ENCODE results near the gene OTOP2.
A peak's percentile ranks its signal among the peaks of the same experiment; 100 is the strongest.

Gene OTOP2

GRCh38 chr17:74922694-74923537, 1.2 kb upstream of the OTOP2 start, which contains the start of gene USH1G:
Gene USH1G (minus strand): TSS chr17:74923255. CDS start chr17:74923073, 182 bp downstream.
- TF ChIP-seq POU2F2 (IDR thresholded peaks at IDR 0.05; ENCODE audit: low read depth, low read length): no peak
- TF ChIP-seq PAX5 (IDR thresholded peaks at IDR 0.05; ENCODE audit: insufficient read depth, low read length, severe bottlenecking): no peak
- TF ChIP-seq POLR2A (IDR thresholded peaks at IDR 0.05; ENCODE audit: low read depth, low read length): no peak
- no peak for TF ChIP-seq TAF1 (IDR thresholded peaks at IDR 0.05; ENCODE audit: low read depth, low read length)
- TF ChIP-seq SPI1 (IDR thresholded peaks at IDR 0.05; ENCODE audit: low read depth, low read length): no peak
- no peak for TF ChIP-seq POLR2AphosphoS5 (IDR thresholded peaks at IDR 0.05; ENCODE audit: low read depth, low read length)
- no peak for FAIRE-seq
- peak; percentile 72 for DNase-seq (ENCODE audit: insufficient read length, low spot score)

GRCh38 chr17:74923538-74924249, 379 bp upstream of the OTOP2 start:
- peak; percentile 75 for FAIRE-seq
- TF ChIP-seq POU2F2 (IDR thresholded peaks at IDR 0.05; ENCODE audit: low read depth, low read length) (no peak), SPI1 (IDR thresholded peaks at IDR 0.05; ENCODE audit: low read depth, low read length) (no peak), PAX5 (IDR thresholded peaks at IDR 0.05; ENCODE audit: insufficient read depth, low read length, severe bottlenecking) (no peak), TAF1 (IDR thresholded peaks at IDR 0.05; ENCODE audit: low read depth, low read length) (no peak), POLR2A (IDR thresholded peaks at IDR 0.05; ENCODE audit: low read depth, low read length) (no peak), POLR2AphosphoS5 (IDR thresholded peaks at IDR 0.05; ENCODE audit: low read depth, low read length) (no peak)
- DNase-seq (ENCODE audit: insufficient read length, low spot score): peak; percentile 94

GRCh38 chr17:74925242-74925641, 1.2 kb downstream of the OTOP2 start:
- FAIRE-seq: no peak

GRCh38 chr17:74928786-74929185, 4.7 kb downstream of the OTOP2 start:
- DNase-seq (ENCODE audit: insufficient read length, low spot score): no peak
- no peak for FAIRE-seq
- TF ChIP-seq POU2F2 (IDR thresholded peaks at IDR 0.05; ENCODE audit: low read depth, low read length) (no peak), POLR2A (IDR thresholded peaks at IDR 0.05; ENCODE audit: low read depth, low read length) (no peak), SPI1 (IDR thresholded peaks at IDR 0.05; ENCODE audit: low read depth, low read length) (no peak), POLR2AphosphoS5 (IDR thresholded peaks at IDR 0.05; ENCODE audit: low read depth, low read length) (no peak), TAF1 (IDR thresholded peaks at IDR 0.05; ENCODE audit: low read depth, low read length) (no peak), PAX5 (IDR thresholded peaks at IDR 0.05; ENCODE audit: insufficient read depth, low read length, severe bottlenecking) (no peak)

More at GRCh38 chr17:74925242-74925641, 1.2 kb downstream of the OTOP2 start:
- DNase-seq (ENCODE audit: insufficient read length, low spot score): no peak
- no peak for TF ChIP-seq POLR2A (IDR thresholded peaks at IDR 0.05; ENCODE audit: low read depth, low read length)
- TF ChIP-seq POU2F2 (IDR thresholded peaks at IDR 0.05; ENCODE audit: low read depth, low read length): no peak
- no peak for TF ChIP-seq TAF1 (IDR thresholded peaks at IDR 0.05; ENCODE audit: low read depth, low read length)
- TF ChIP-seq PAX5 (IDR thresholded peaks at IDR 0.05; ENCODE audit: insufficient read depth, low read length, severe bottlenecking): no peak
- TF ChIP-seq POLR2AphosphoS5 (IDR thresholded peaks at IDR 0.05; ENCODE audit: low read depth, low read length): no peak
- TF ChIP-seq SPI1 (IDR thresholded peaks at IDR 0.05; ENCODE audit: low read depth, low read length): no peak

- no peak for DNase-seq (ENCODE audit: insufficient read length, low spot score)
- TF ChIP-seq PAX5 (IDR thresholded peaks at IDR 0.05; ENCODE audit: insufficient read depth, low read length, severe bottlenecking) (no peak), POU2F2 (IDR thresholded peaks at IDR 0.05; ENCODE audit: low read depth, low read length) (no peak), POLR2A (IDR thresholded peaks at IDR 0.05; ENCODE audit: low read depth, low read length) (no peak), POLR2AphosphoS5 (IDR thresholded peaks at IDR 0.05; ENCODE audit: low read depth, low read length) (no peak), TAF1 (IDR thresholded peaks at IDR 0.05; ENCODE audit: low read depth, low read length) (no peak)
- no peak for FAIRE-seq
These were observed 6.5 kb downstream of the OTOP2 start for GRCh38 chr17:74930535-74931036.

- DNase-seq (ENCODE audit: insufficient read length, low spot score): no peak
- TF ChIP-seq SPI1 (IDR thresholded peaks at IDR 0.05; ENCODE audit: low read depth, low read length): no peak
- no peak for TF ChIP-seq POLR2AphosphoS5 (IDR thresholded peaks at IDR 0.05; ENCODE audit: low read depth, low read length)
- no peak for TF ChIP-seq TAF1 (IDR thresholded peaks at IDR 0.05; ENCODE audit: low read depth, low read length)
- TF ChIP-seq POU2F2 (IDR thresholded peaks at IDR 0.05; ENCODE audit: low read depth, low read length): no peak
- no peak for TF ChIP-seq PAX5 (IDR thresholded peaks at IDR 0.05; ENCODE audit: insufficient read depth, low read length, severe bottlenecking)
- TF ChIP-seq POLR2A (IDR thresholded peaks at IDR 0.05; ENCODE audit: low read depth, low read length): no peak
- no peak for FAIRE-seq
These were observed 11.0 kb downstream of the OTOP2 start for GRCh38 chr17:74935048-74935447.

GRCh38 chr17:74935585-74936469, 11.8 kb downstream of the OTOP2 start, which contains the start of gene OTOP3:
Gene OTOP3 (plus strand): TSS chr17:74935898. CDS start chr17:74935922, 24 bp downstream.
- FAIRE-seq (no peak), DNase-seq (ENCODE audit: insufficient read length, low spot score) (no peak)
- no peak for TF ChIP-seq PAX5 (IDR thresholded peaks at IDR 0.05; ENCODE audit: insufficient read depth, low read length, severe bottlenecking)
- no peak for TF ChIP-seq POU2F2 (IDR thresholded peaks at IDR 0.05; ENCODE audit: low read depth, low read length)
- TF ChIP-seq POLR2AphosphoS5 (IDR thresholded peaks at IDR 0.05; ENCODE audit: low read depth, low read length): no peak
- no peak for TF ChIP-seq SPI1 (IDR thresholded peaks at IDR 0.05; ENCODE audit: low read depth, low read length)
- TF ChIP-seq TAF1 (IDR thresholded peaks at IDR 0.05; ENCODE audit: low read depth, low read length): no peak
- TF ChIP-seq POLR2A (IDR thresholded peaks at IDR 0.05; ENCODE audit: low read depth, low read length): no peak

GRCh38 chr17:74936470-74936799, 12.4 kb downstream of the OTOP2 start:
- TF ChIP-seq POLR2A (IDR thresholded peaks at IDR 0.05; ENCODE audit: low read depth, low read length): no peak
- TF ChIP-seq SPI1 (IDR thresholded peaks at IDR 0.05; ENCODE audit: low read depth, low read length): no peak
- TF ChIP-seq TAF1 (IDR thresholded peaks at IDR 0.05; ENCODE audit: low read depth, low read length): no peak
- TF ChIP-seq PAX5 (IDR thresholded peaks at IDR 0.05; ENCODE audit: insufficient read depth, low read length, severe bottlenecking): no peak
- no peak for TF ChIP-seq POLR2AphosphoS5 (IDR thresholded peaks at IDR 0.05; ENCODE audit: low read depth, low read length)
- no peak for TF ChIP-seq POU2F2 (IDR thresholded peaks at IDR 0.05; ENCODE audit: low read depth, low read length)
- FAIRE-seq (no peak), DNase-seq (ENCODE audit: insufficient read length, low spot score) (no peak)

All from GM12891 (cell line).